NT2/D1 (cell line): ENCODE data around the gene ACADM.

ENCODE experiments used
- SUZ12 ChIP-seq: IDR thresholded peaks from 2 replicates; pipeline ENCODE4 v1.6.1; 2011; ENCODE audit not compliant: insufficient read length, insufficient read depth; ENCODE audit errors: extremely low read depth
- YY1 ChIP-seq: IDR thresholded peaks from 2 replicates; pipeline ENCODE4 v1.6.1; 2011; ENCODE audit not compliant: insufficient read length, insufficient read depth
- ZNF274 ChIP-seq: IDR thresholded peaks from 2 replicates; pipeline ENCODE4 v1.6.1; 2011; ENCODE audit warnings: mild to moderate bottlenecking, low read depth, low read length

GRCh38 chr1:75708910-75709309, 15.6 kb upstream of the ACADM start:
- no peak for TF ChIP-seq YY1
- TF ChIP-seq ZNF274, result no peak
- TF ChIP-seq SUZ12, result no peak
